ENCODE measurements around the gene RTL1.

Gene RTL1

GRCh38 chr14:100835548-100836310 is 67.8 kb downstream of the RTL1 start:
- TF ChIP-seq SIN3A (IDR thresholded peaks at IDR 0.05; ENCODE audit: borderline replicate concordance, insufficient read depth, low read length) = no peak
- TF ChIP-seq POLR2AphosphoS5 (IDR thresholded peaks at IDR 0.05; ENCODE audit: low read depth, low read length) = no peak
- no peak for TF ChIP-seq TAF1 (IDR thresholded peaks at IDR 0.05; ENCODE audit: borderline replicate concordance, insufficient read depth, low read length)
- TF ChIP-seq, protein P1, sequence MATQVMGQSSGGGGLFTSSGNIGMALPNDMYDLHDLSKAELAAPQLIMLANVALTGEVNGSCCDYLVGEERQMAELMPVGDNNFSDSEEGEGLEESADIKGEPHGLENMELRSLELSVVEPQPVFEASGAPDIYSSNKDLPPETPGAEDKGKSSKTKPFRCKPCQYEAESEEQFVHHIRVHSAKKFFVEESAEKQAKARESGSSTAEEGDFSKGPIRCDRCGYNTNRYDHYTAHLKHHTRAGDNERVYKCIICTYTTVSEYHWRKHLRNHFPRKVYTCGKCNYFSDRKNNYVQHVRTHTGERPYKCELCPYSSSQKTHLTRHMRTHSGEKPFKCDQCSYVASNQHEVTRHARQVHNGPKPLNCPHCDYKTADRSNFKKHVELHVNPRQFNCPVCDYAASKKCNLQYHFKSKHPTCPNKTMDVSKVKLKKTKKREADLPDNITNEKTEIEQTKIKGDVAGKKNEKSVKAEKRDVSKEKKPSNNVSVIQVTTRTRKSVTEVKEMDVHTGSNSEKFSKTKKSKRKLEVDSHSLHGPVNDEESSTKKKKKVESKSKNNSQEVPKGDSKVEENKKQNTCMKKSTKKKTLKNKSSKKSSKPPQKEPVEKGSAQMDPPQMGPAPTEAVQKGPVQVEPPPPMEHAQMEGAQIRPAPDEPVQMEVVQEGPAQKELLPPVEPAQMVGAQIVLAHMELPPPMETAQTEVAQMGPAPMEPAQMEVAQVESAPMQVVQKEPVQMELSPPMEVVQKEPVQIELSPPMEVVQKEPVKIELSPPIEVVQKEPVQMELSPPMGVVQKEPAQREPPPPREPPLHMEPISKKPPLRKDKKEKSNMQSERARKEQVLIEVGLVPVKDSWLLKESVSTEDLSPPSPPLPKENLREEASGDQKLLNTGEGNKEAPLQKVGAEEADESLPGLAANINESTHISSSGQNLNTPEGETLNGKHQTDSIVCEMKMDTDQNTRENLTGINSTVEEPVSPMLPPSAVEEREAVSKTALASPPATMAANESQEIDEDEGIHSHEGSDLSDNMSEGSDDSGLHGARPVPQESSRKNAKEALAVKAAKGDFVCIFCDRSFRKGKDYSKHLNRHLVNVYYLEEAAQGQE (IDR thresholded peaks at IDR 0.05; ENCODE audit: insufficient read depth in 1 of 2, low read depth in 2 of 2, low read length in 2 of 2) = no peak
- no peak for TF ChIP-seq FOXP2 (optimal IDR thresholded peaks at IDR 0.05; ENCODE audit: borderline replicate concordance, extremely low read depth, extremely low read length, insufficient read depth)

- TF ChIP-seq, protein P1 (IDR thresholded peaks at IDR 0.05; ENCODE audit: insufficient read depth in 1 of 2, low read depth in 2 of 2, low read length in 2 of 2) = no peak
- TF ChIP-seq POLR2AphosphoS5 (IDR thresholded peaks at IDR 0.05; ENCODE audit: low read depth, low read length) (no peak), FOXP2 (optimal IDR thresholded peaks at IDR 0.05; ENCODE audit: borderline replicate concordance, extremely low read depth, extremely low read length, insufficient read depth) (no peak), SIN3A (IDR thresholded peaks at IDR 0.05; ENCODE audit: borderline replicate concordance, insufficient read depth, low read length) (no peak), TAF1 (IDR thresholded peaks at IDR 0.05; ENCODE audit: borderline replicate concordance, insufficient read depth, low read length) (no peak)
These were observed 68.6 kb downstream of the RTL1 start for GRCh38 chr14:100834794-100835547.

GRCh38 chr14:100834082-100834793 is 69.3 kb downstream of the RTL1 start:
- TF ChIP-seq TAF1 (IDR thresholded peaks at IDR 0.05; ENCODE audit: borderline replicate concordance, insufficient read depth, low read length) (no peak), SIN3A (IDR thresholded peaks at IDR 0.05; ENCODE audit: borderline replicate concordance, insufficient read depth, low read length) (no peak), POLR2AphosphoS5 (IDR thresholded peaks at IDR 0.05; ENCODE audit: low read depth, low read length) (no peak), FOXP2 (optimal IDR thresholded peaks at IDR 0.05; ENCODE audit: borderline replicate concordance, extremely low read depth, extremely low read length, insufficient read depth) (no peak)
- TF ChIP-seq, protein P1 (IDR thresholded peaks at IDR 0.05; ENCODE audit: insufficient read depth in 1 of 2, low read depth in 2 of 2, low read length in 2 of 2) = no peak

DNA sequence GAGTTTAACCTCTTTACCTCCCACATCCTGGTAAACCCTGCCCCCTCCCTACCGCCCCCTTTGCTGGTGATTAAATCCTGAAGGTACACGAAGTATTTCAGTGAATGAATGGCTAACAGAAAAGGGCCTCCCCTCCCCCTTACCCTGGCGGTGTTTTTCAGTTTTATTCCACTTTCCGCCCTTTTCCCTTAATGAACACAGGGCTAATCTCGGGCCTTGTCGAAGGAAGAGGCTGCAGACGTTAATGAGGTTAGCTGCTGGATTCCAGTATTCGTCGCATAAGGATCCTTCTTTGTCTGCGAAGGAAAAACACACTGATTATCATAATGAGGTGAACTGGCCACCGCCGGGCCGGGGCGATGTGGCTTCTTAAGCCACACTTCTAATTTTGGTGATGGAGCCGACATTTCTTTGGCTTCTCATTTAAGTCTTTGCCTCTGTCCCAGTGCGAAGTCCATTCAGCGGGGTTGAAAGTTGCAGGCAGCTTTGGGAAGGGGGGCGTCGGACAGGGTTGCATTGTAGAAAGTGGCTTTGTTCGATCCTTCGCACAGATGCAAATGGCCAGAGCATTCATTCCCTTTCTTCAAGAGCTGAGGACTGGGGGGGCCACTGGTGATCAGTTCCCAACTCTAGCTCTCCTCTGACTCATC is 71.1 kb downstream of the RTL1 start:
- no peak for TF ChIP-seq FOXP2 (optimal IDR thresholded peaks at IDR 0.05; ENCODE audit: borderline replicate concordance, extremely low read depth, extremely low read length, insufficient read depth)
- TF ChIP-seq, protein P1 (IDR thresholded peaks at IDR 0.05; ENCODE audit: insufficient read depth in 1 of 2, low read depth in 2 of 2, low read length in 2 of 2) = no peak
- TF ChIP-seq SIN3A (IDR thresholded peaks at IDR 0.05; ENCODE audit: borderline replicate concordance, insufficient read depth, low read length) = no peak
- no peak for TF ChIP-seq TAF1 (IDR thresholded peaks at IDR 0.05; ENCODE audit: borderline replicate concordance, insufficient read depth, low read length)
- TF ChIP-seq POLR2AphosphoS5 (IDR thresholded peaks at IDR 0.05; ENCODE audit: low read depth, low read length) = no peak
